ENCODE measurements around the gene SENP3. TPM values are rescaled to one million over a fixed set of nuclear protein-coding genes. Genes with fewer than 3 reads are reported as not detected.
"Not testable (repeated sequence)": the region's sequence is repeated elsewhere in the genome, so short reads cannot be mapped to it uniquely, and the experiment has no call there.

The SENP3 gene
- total and polyA plus RNA-seq, 9 donors = 33.8 to 43.6 (median 41.3) TPM

- peaks cover 42% of the 10 kb centered on the region for H3K4me1 ChIP-seq (ENCODE audit: control insufficient read depth, insufficient read depth, low read length)
- WGBS (ENCODE audit: insufficient coverage) = no CpG with 5 or more reads among the region's 5 CpGs
- peaks cover 69% of the 10 kb centered on the region for H3K36me3 ChIP-seq (ENCODE audit: control insufficient read depth, insufficient read depth, low read length)
- no peak for DNase-seq
- H3K27me3 ChIP-seq (ENCODE audit: control insufficient read depth, insufficient read depth, low read length) = no peaks in the 10 kb centered on the region
- no peak overlapping the region for H3K27ac ChIP-seq (ENCODE audit: low read length)
- H3K4me3 ChIP-seq (ENCODE audit: low read length) = no peak overlapping the region
- H3K9me3 ChIP-seq (replicated peaks; ENCODE audit: control insufficient read depth, low read depth, low read length) = no peaks in the 10 kb centered on the region
Observed at GRCh38 chr17:7591596-7591995, 29.9 kb downstream of the SENP3 start.

GRCh38 chr17:7592422-7593021 lies 30.8 kb downstream of the SENP3 start:
- DNase-seq = no peak
- Histone ChIP-seq H3K27me3 (ENCODE audit: control insufficient read depth, insufficient read depth, low read length) (no peaks in the 10 kb centered on the region), H3K9me3 (replicated peaks; ENCODE audit: control insufficient read depth, low read depth, low read length) (no peaks in the 10 kb centered on the region), H3K27ac (ENCODE audit: low read length) (no peak overlapping the region), H3K36me3 (ENCODE audit: control insufficient read depth, insufficient read depth, low read length) (peaks cover 69% of the 10 kb centered on the region), H3K4me1 (ENCODE audit: control insufficient read depth, insufficient read depth, low read length) (peaks cover 33% of the 10 kb centered on the region), H3K4me3 (ENCODE audit: low read length) (no peak overlapping the region)
- WGBS (ENCODE audit: insufficient coverage) = 96% methylated on average over 13 of the region's 23 CpGs

- DNase-seq = no peak
- Histone ChIP-seq H3K4me3 (ENCODE audit: low read length) (no peak overlapping the region), H3K4me1 (ENCODE audit: control insufficient read depth, insufficient read depth, low read length) (peaks cover 26% of the 10 kb centered on the region), H3K27me3 (ENCODE audit: control insufficient read depth, insufficient read depth, low read length) (no peaks in the 10 kb centered on the region), H3K9me3 (replicated peaks; ENCODE audit: control insufficient read depth, low read depth, low read length) (no peaks in the 10 kb centered on the region), H3K27ac (ENCODE audit: low read length) (no peak overlapping the region), H3K36me3 (ENCODE audit: control insufficient read depth, insufficient read depth, low read length) (peaks cover 70% of the 10 kb centered on the region)
- 65% methylated on average over 5 of the region's 12 CpGs for WGBS (ENCODE audit: insufficient coverage)
Observed at GRCh38 chr17:7593296-7593695, 31.6 kb downstream of the SENP3 start.

- WGBS (ENCODE audit: insufficient coverage) = no CpG with 5 or more reads among the region's 5 CpGs
- H3K27me3 ChIP-seq (ENCODE audit: control insufficient read depth, insufficient read depth, low read length); H3K27ac ChIP-seq (ENCODE audit: low read length); H3K9me3 ChIP-seq (replicated peaks; ENCODE audit: control insufficient read depth, low read depth, low read length); H3K4me1 ChIP-seq (ENCODE audit: control insufficient read depth, insufficient read depth, low read length); H3K4me3 ChIP-seq (ENCODE audit: low read length); DNase-seq: not testable (repeated sequence)
- H3K36me3 ChIP-seq (ENCODE audit: control insufficient read depth, insufficient read depth, low read length) = peaks cover 74% of the 10 kb centered on the region
Observed at GRCh38 chr17:7597561-7597960, 35.8 kb downstream of the SENP3 start.

DNA sequence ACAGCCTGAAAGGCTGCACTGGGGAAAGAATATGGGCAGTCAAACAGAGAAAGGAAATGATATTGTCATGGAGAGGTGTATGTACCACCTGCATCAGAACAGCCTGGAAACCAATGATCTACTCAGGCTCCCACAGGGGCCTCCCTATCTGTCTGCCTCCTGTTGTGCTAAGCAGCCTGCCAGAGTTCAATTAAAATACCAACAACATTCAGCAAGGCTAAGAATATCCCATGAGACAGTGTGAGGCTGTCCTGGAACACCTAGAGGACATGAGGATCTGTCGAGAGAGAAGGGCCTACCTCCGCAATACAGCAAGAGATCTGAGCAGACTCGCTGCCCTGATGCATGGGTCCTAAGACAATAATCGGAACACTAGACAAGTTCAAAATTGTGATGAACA lies 44.6 kb downstream of the SENP3 start:
- H3K36me3 ChIP-seq (ENCODE audit: control insufficient read depth, insufficient read depth, low read length) = peaks cover 52% of the 10 kb centered on the region
- H3K9me3 ChIP-seq (replicated peaks; ENCODE audit: control insufficient read depth, low read depth, low read length) = no peaks in the 10 kb centered on the region
- H3K27ac ChIP-seq (ENCODE audit: low read length) = peak overlapping the region; percentile 32
- H3K4me3 ChIP-seq (ENCODE audit: low read length) = no peak overlapping the region
- 93% methylated on average over 2 of the region's 4 CpGs for WGBS (ENCODE audit: insufficient coverage)
- no peak for DNase-seq
- H3K27me3 ChIP-seq (ENCODE audit: control insufficient read depth, insufficient read depth, low read length) = no peaks in the 10 kb centered on the region
- H3K4me1 ChIP-seq (ENCODE audit: control insufficient read depth, insufficient read depth, low read length) = no peaks in the 10 kb centered on the region

GRCh38 chr17:7610641-7611040 lies 48.9 kb downstream of the SENP3 start:
- no peak overlapping the region for H3K27ac ChIP-seq (ENCODE audit: low read length)
- WGBS (ENCODE audit: insufficient coverage) = 100% methylated on average over 1 of the region's 2 CpGs
- H3K4me1 ChIP-seq (ENCODE audit: control insufficient read depth, insufficient read depth, low read length) = peaks cover 14% of the 10 kb centered on the region
- no peak for DNase-seq
- H3K4me3 ChIP-seq (ENCODE audit: low read length) = no peak overlapping the region
- no peaks in the 10 kb centered on the region for H3K9me3 ChIP-seq (replicated peaks; ENCODE audit: control insufficient read depth, low read depth, low read length)
- no peaks in the 10 kb centered on the region for H3K27me3 ChIP-seq (ENCODE audit: control insufficient read depth, insufficient read depth, low read length)
- H3K36me3 ChIP-seq (ENCODE audit: control insufficient read depth, insufficient read depth, low read length) = peaks cover 30% of the 10 kb centered on the region

DNA sequence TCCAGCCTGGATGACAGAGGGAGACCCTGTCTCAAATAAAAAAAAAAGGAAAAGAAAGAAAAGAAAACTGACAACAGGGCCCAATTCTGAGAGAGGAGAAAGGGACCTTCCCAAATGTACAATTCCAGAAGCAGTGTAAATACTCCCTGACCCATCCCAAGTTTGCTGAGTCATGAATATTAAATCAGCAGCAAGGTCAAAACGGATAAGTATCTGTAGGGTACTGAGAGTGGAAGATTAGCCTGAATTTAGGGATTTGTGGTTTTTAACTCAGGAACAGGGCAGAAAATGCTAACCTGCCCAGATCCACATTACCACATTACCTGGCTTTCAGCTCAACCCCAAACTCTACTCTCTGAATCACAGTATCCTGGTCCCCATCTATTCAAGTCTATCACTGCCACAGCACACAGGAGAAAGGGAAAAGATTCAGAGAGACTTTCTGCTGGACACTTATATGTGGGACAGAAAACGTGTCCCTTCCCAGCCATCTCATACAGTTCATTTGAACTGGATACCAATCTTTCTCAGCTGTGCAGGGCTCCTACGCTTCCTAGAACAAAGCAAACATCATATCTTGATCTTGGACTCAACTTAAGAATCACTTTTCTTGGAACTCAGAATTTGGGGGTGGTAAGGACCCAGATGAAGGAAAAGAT lies 50.0 kb downstream of the SENP3 start:
- DNase-seq = no peak
- H3K4me1 ChIP-seq (ENCODE audit: control insufficient read depth, insufficient read depth, low read length) = peaks cover 14% of the 10 kb centered on the region
- no peaks in the 10 kb centered on the region for H3K27me3 ChIP-seq (ENCODE audit: control insufficient read depth, insufficient read depth, low read length)
- no peak overlapping the region for H3K27ac ChIP-seq (ENCODE audit: low read length)
- no CpG with 5 or more reads among the region's 3 CpGs for WGBS (ENCODE audit: insufficient coverage)
- peaks cover 21% of the 10 kb centered on the region for H3K36me3 ChIP-seq (ENCODE audit: control insufficient read depth, insufficient read depth, low read length)
- H3K4me3 ChIP-seq (ENCODE audit: low read length) = no peak overlapping the region
- H3K9me3 ChIP-seq (replicated peaks; ENCODE audit: control insufficient read depth, low read depth, low read length) = no peaks in the 10 kb centered on the region

GRCh38 chr17:7612294-7612640 lies 50.5 kb downstream of the SENP3 start:
- H3K36me3 ChIP-seq (ENCODE audit: control insufficient read depth, insufficient read depth, low read length) = peaks cover 21% of the 10 kb centered on the region
- H3K9me3 ChIP-seq (replicated peaks; ENCODE audit: control insufficient read depth, low read depth, low read length) = no peaks in the 10 kb centered on the region
- no peaks in the 10 kb centered on the region for H3K27me3 ChIP-seq (ENCODE audit: control insufficient read depth, insufficient read depth, low read length)
- no peak overlapping the region for H3K4me3 ChIP-seq (ENCODE audit: low read length)
- H3K27ac ChIP-seq (ENCODE audit: low read length) = no peak overlapping the region
- WGBS (ENCODE audit: insufficient coverage) = 100% methylated on average over 1 of the region's 1 CpG
- DNase-seq = no peak
- peaks cover 14% of the 10 kb centered on the region for H3K4me1 ChIP-seq (ENCODE audit: control insufficient read depth, insufficient read depth, low read length)

GRCh38 chr17:7613769-7614424 lies 52.2 kb downstream of the SENP3 start:
- no peaks in the 10 kb centered on the region for H3K27me3 ChIP-seq (ENCODE audit: control insufficient read depth, insufficient read depth, low read length)
- peak overlapping the region; percentile 84 for H3K4me3 ChIP-seq (ENCODE audit: low read length)
- peaks cover 21% of the 10 kb centered on the region for H3K36me3 ChIP-seq (ENCODE audit: control insufficient read depth, insufficient read depth, low read length)
- H3K4me1 ChIP-seq (ENCODE audit: control insufficient read depth, insufficient read depth, low read length) = peaks cover 14% of the 10 kb centered on the region
- DNase-seq = peak; percentile 34
- H3K9me3 ChIP-seq (replicated peaks; ENCODE audit: control insufficient read depth, low read depth, low read length) = no peaks in the 10 kb centered on the region
- 7% methylated on average over 20 of the region's 20 CpGs for WGBS (ENCODE audit: insufficient coverage)
- peak overlapping the region; percentile 69 for H3K27ac ChIP-seq (ENCODE audit: low read length)

GRCh38 chr17:7614425-7615264 lies 52.9 kb downstream of the SENP3 start, which contains the start of gene FXR2:
FXR2 (minus strand) TSS chr17:7614897; CDS start chr17:7614532, 365 bp downstream.
- Histone ChIP-seq H3K9me3 (replicated peaks; ENCODE audit: control insufficient read depth, low read depth, low read length) (no peaks in the 10 kb centered on the region), H3K4me1 (ENCODE audit: control insufficient read depth, insufficient read depth, low read length) (peaks cover 14% of the 10 kb centered on the region), H3K27me3 (ENCODE audit: control insufficient read depth, insufficient read depth, low read length) (no peaks in the 10 kb centered on the region), H3K27ac (ENCODE audit: low read length) (peak within 1 kb of the TSS; percentile 92), H3K36me3 (ENCODE audit: control insufficient read depth, insufficient read depth, low read length) (peaks cover 18% of the 10 kb centered on the region), H3K4me3 (ENCODE audit: low read length) (peak within 1 kb of the TSS; percentile 84)
- peak; percentile 100 for DNase-seq
- under 1% methylated on average over 74 of the region's 93 CpGs for WGBS (ENCODE audit: insufficient coverage)
